Breast epithelium (tissue), 4 donors: ENCODE results near the gene LRCH4. TPM values are rescaled to one million over a fixed set of nuclear protein-coding genes. Genes with fewer than 3 reads are reported as not detected.
A peak's percentile ranks its signal among the peaks of the same experiment; 100 is the strongest.

Source experiments
- DNase-seq, 2 donors: peaks; one replicate each; pipeline ENCODE4 v3.0.0-alpha.2; 2019; ENCODE audit warnings: low spot score in 2 of 2
- H3K27ac ChIP-seq, 2 donors: fragments of 200-600 bp; sonication (generic) in 1 of 2; one replicate each; pipeline ENCODE4 v1.5.1; 2016 to 2019; ENCODE audit warnings: mild to moderate bottlenecking in 1 of 2
- H3K27me3 ChIP-seq, 2 donors: fragments of 200-600 bp; sonication (generic) in 1 of 2; one replicate each; pipeline versions ENCODE4 v1.5.1 to v1.6.0; 2017 to 2019; ENCODE audit warnings: control low read depth in 1 of 2, mild to moderate bottlenecking in 1 of 2
- H3K36me3 ChIP-seq: fragments of 200-600 bp; one replicate; pipeline ENCODE4 v1.5.1; 2019
- H3K4me1 ChIP-seq, 2 donors: fragments of 200-600 bp; sonication (generic); one replicate each; pipeline ENCODE4 v1.5.1; 2016 to 2019; ENCODE audit warnings: control low read depth in 1 of 2
- H3K4me3 ChIP-seq, 3 donors: fragments of 200-600 bp; sonication (generic); 1 replicate in 2 of 3; 2 replicates in 1 of 3; pipeline ENCODE4 v1.5.1; 2016 to 2019; ENCODE audit warnings: mild to moderate bottlenecking in 3 of 3, moderate library complexity in 2 of 3
- H3K9me3 ChIP-seq, 2 donors: fragments of 200-600 bp; sonication (generic) in 1 of 2; one replicate each; pipeline ENCODE4 v1.5.1; 2016 to 2019; ENCODE audit warnings: control low read depth in 1 of 2
- CTCF ChIP-seq, 3 donors: fragments of 450-650 bp; IDR thresholded peaks; one replicate each; pipeline ENCODE4 v1.5.1; 2016 to 2017; ENCODE audit warnings: antibody characterized with exemption in 3 of 3, mild to moderate bottlenecking in 3 of 3, moderate library complexity in 3 of 3
- POLR2A ChIP-seq: fragments of 450-650 bp; IDR thresholded peaks from one replicate; pipeline ENCODE4 v1.6.1; 2016; ENCODE audit warnings: antibody characterized with exemption, mild to moderate bottlenecking, moderate library complexity
- POLR2AphosphoS5 ChIP-seq, 3 donors: sonication (generic); formaldehyde crosslinking; IDR thresholded peaks; one replicate each; pipeline ENCODE4 v1.6.1; 2017; ENCODE audit warnings: antibody characterized with exemption in 3 of 3
- intact Hi-C: fragments of 100-400 bp; cut with DNase I; formaldehyde crosslinking; loops from one replicate; pipeline ENCODE4 v1.15.1; 2023; ENCODE audit warnings: low total_unique reads
- total RNA-seq, 3 donors: library from RNA; depleted of rRNA; stranded (reverse); fragments of >200 nt; gene quantifications; one replicate each; pipeline ENCODE4 v1.1.0, GENCODE V29; 2016

The LRCH4 gene
- 10 to 100 TPM; 49.6 to 89.1 (median 88.1) TPM for total RNA-seq

- H3K36me3 ChIP-seq = peaks cover 7% of the 10 kb centered on the region
- peak within 1 kb of the TSS; percentile 98 to 99 for H3K27ac ChIP-seq
- H3K27me3 ChIP-seq = no peaks in the 10 kb centered on the region
- intact Hi-C loops = no loop called here
- peaks cover 5 to 23% of the 10 kb centered on the region in 2 donors for H3K4me1 ChIP-seq
- TF ChIP-seq POLR2AphosphoS5 (IDR thresholded peaks at IDR 0.05) (peak; percentile 98 to 99 (median 98)), CTCF (IDR thresholded peaks at IDR 0.05) (no peak), POLR2A (peak; percentile 98)
- DNase-seq = peak; percentile 53 to 56
- peak within 1 kb of the TSS; percentile 91 to 97 (median 95) for H3K4me3 ChIP-seq
- no peaks in the 10 kb centered on the region for H3K9me3 ChIP-seq
Observed at GRCh38 chr7:100585511-100586265, at the start of gene LRCH4. Gene LRCH4, minus strand, starts transcription at chr7:100586129. Its CDS starts 29 bp downstream, at chr7:100586100.

GRCh38 chr7:100632951-100633717, 47.2 kb upstream of the LRCH4 start:
- intact Hi-C loops = no loop called here
- Histone ChIP-seq H3K4me1 (peaks cover 0 to 4% of the 10 kb centered on the region in 2 donors), H3K9me3 (no peaks in the 10 kb centered on the region), H3K36me3 (no peaks in the 10 kb centered on the region), H3K27me3 (no peaks in the 10 kb centered on the region), H3K4me3 (peak overlapping the region; percentile 46 to 80 (median 57)), H3K27ac (no peak overlapping the region)
- no peak for TF ChIP-seq POLR2AphosphoS5 (IDR thresholded peaks at IDR 0.05)
- TF ChIP-seq CTCF (IDR thresholded peaks at IDR 0.05) = peak in 2 of 3 donors; percentile 16 to 28
- DNase-seq = no peak

- Histone ChIP-seq H3K9me3 (no peaks in the 10 kb centered on the region), H3K27me3 (no peaks in the 10 kb centered on the region), H3K27ac (no peak overlapping the region), H3K36me3 (no peaks in the 10 kb centered on the region), H3K4me3 (no peak overlapping the region), H3K4me1 (peaks cover 0 to 4% of the 10 kb centered on the region in 2 donors)
- no peak for DNase-seq
- intact Hi-C loops = no loop called here
- TF ChIP-seq CTCF (IDR thresholded peaks at IDR 0.05) = no peak
- no peak for TF ChIP-seq POLR2AphosphoS5 (IDR thresholded peaks at IDR 0.05)
- no peak for TF ChIP-seq POLR2A
Observed at GRCh38 chr7:100630066-100630465, 44.1 kb upstream of the LRCH4 start.

- no peak for TF ChIP-seq POLR2AphosphoS5 (IDR thresholded peaks at IDR 0.05)
- TF ChIP-seq POLR2A = no peak
- intact Hi-C loops = no loop called here
- H3K27ac ChIP-seq = no peak overlapping the region
- H3K9me3 ChIP-seq = no peaks in the 10 kb centered on the region
- DNase-seq = no peak
- no peak overlapping the region for H3K4me3 ChIP-seq
- H3K4me1 ChIP-seq = peaks cover 0 to 4% of the 10 kb centered on the region in 2 donors
- H3K36me3 ChIP-seq = no peaks in the 10 kb centered on the region
- H3K27me3 ChIP-seq = no peaks in the 10 kb centered on the region
Observed at GRCh38 chr7:100629117-100629716, 43.3 kb upstream of the LRCH4 start.

GRCh38 chr7:100627238-100627549, 41.3 kb upstream of the LRCH4 start:
- Histone ChIP-seq H3K27ac (no peak overlapping the region), H3K4me3 (no peak overlapping the region)
- TF ChIP-seq POLR2A (no peak), POLR2AphosphoS5 (IDR thresholded peaks at IDR 0.05) (no peak), CTCF (IDR thresholded peaks at IDR 0.05) (no peak)

More at GRCh38 chr7:100627238-100627549, 41.3 kb upstream of the LRCH4 start:
- no peaks in the 10 kb centered on the region for H3K36me3 ChIP-seq
- no peaks in the 10 kb centered on the region for H3K27me3 ChIP-seq
- no peaks in the 10 kb centered on the region for H3K9me3 ChIP-seq
- no peak for DNase-seq
- no peaks in the 10 kb centered on the region for H3K4me1 ChIP-seq
- intact Hi-C loops = no loop called here
